ENCODE measurements around the gene AP1G2.

The AP1G2 gene

GRCh38 chr14:23513818-23514643 is 53.6 kb downstream of the AP1G2 start:
- no peak for DNase-seq (ENCODE audit: low read depth)

GRCh38 chr14:23513005-23513817 is 54.4 kb downstream of the AP1G2 start:
- DNase-seq (ENCODE audit: low read depth): no peak

GRCh38 chr14:23512156-23512555 is 55.4 kb downstream of the AP1G2 start:
- DNase-seq (ENCODE audit: low read depth): no peak

All from GM04503 (cell line).